Esophagus muscularis mucosa (tissue), 4 donors: Measurements from ENCODE around the gene ZMYM4. TPM values are rescaled to one million over a fixed set of nuclear protein-coding genes. Genes with fewer than 3 reads are reported as not detected.

Experiments used
- DNase-seq: peaks from one replicate; pipeline ENCODE4 v3.0.0-alpha.2; 2017; ENCODE audit errors: extremely low spot score
- H3K27ac ChIP-seq, 4 donors: fragments of 200-600 bp; sonication (generic); replicated peaks in 1 of 4; 1 replicate in 3 of 4; 2 replicates in 1 of 4; pipeline ENCODE4 v1.5.1; 2016 to 2019; ENCODE audit warnings: mild to moderate bottlenecking in 1 of 4
- H3K27me3 ChIP-seq, 4 donors: fragments of 200-600 bp; sonication (generic); one replicate each; pipeline versions ENCODE4 v1.5.1 to v1.6.0; 2016 to 2019
- H3K36me3 ChIP-seq, 4 donors: fragments of 200-600 bp; sonication (generic); one replicate each; pipeline ENCODE4 v1.5.1; 2016 to 2019
- H3K4me1 ChIP-seq, 4 donors: fragments of 200-600 bp; sonication (generic); one replicate each; pipeline ENCODE4 v1.5.1; 2016 to 2019
- H3K4me3 ChIP-seq, 4 donors: fragments of 200-600 bp; sonication (generic); 1 replicate in 2 of 4; 2 replicates in 2 of 4; pipeline ENCODE4 v1.5.1; 2016 to 2019; ENCODE audit warnings: mild to moderate bottlenecking in 4 of 4, moderate library complexity in 1 of 4
- H3K9me3 ChIP-seq, 4 donors: fragments of 200-600 bp; sonication (generic); 1 replicate in 3 of 4; 2 replicates in 1 of 4; pipeline ENCODE4 v1.5.1; 2016 to 2019
- EP300 ChIP-seq: sonication (generic); formaldehyde crosslinking; IDR thresholded peaks from one replicate; pipeline ENCODE4 v1.6.1; 2017; ENCODE audit warnings: antibody characterized with exemption
- POLR2A ChIP-seq: fragments of 450-650 bp; IDR thresholded peaks from one replicate; pipeline ENCODE4 v1.6.1; 2017; ENCODE audit warnings: antibody characterized with exemption, moderate library complexity, mild to moderate bottlenecking, low read depth
- POLR2AphosphoS5 ChIP-seq, 2 donors: sonication (generic); formaldehyde crosslinking; IDR thresholded peaks; one replicate each; pipeline ENCODE4 v1.6.1; 2017; ENCODE audit warnings: antibody characterized with exemption in 2 of 2
- WGBS: methylation state at CpG from one replicate; pipeline ENCODE4 v1.1.5; 2018; 5-methylcytosine and 5-hydroxymethylcytosine counted together
- intact Hi-C: fragments of 100-400 bp; cut with DNase I; formaldehyde crosslinking; loops from one replicate; pipeline ENCODE4 v1.15.1; 2023
- total RNA-seq, 4 donors: library from RNA; depleted of rRNA; stranded (reverse); fragments of >200 nt; gene quantifications; one replicate each; pipeline versions ENCODE4 v1.1.0 to v1.2.1, GENCODE V29; 2016
- TF ChIP-seq, protein P1 (sequence below), 3 experiments: fragments of 200-600 bp in 2 of 3; fragments of 450-650 bp in 1 of 3; sonication (generic) in 2 of 3; IDR thresholded peaks; one replicate each; pipeline ENCODE4 v1.5.1; 2017 to 2019; ENCODE audit warnings: antibody characterized with exemption in 3 of 3, mild to moderate bottlenecking in 2 of 3, moderate library complexity in 1 of 3

The ZMYM4 gene
- total RNA-seq, 4 donors from 2014 or later: 24.6 to 32.0 (median 27.3) TPM

DNA sequence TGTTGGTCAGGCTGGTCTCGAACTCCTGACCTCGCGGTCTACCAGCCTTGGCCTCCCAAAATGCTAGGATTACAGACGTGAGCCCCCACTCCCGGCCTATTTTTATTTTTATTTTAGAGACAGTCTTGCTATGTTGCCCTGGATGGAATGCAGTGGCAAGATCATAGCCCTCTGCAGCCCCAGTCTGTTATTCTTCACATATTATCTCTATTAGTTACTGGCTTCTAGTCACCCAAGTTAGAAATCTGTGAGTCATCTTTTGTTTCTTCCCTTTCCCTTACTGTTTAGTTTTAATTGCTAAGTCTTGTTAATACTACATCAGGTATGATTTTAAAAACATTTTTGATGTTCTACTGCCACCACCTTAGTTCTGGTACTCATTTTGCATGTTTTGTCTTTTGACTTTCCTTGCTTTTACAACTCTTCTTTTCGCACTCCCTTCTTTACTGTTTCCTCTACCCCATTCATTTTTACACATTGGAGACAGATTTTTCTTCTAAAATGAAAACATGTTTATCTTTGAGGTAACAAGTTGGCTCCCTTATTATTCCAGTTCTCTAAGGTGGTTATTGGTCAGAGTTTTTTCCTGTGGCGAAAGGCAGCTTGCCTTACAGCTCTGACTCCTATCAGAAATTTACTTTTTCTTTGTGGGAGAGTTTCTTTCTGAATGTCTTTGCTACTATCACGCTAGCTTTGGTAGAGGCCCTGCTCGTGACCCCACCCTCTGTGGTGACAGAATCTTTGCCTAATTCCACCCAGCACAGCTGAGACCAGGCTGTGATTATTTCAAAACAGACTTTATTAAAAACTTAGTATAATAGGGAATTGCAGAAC, 19.5 kb downstream of the ZMYM4 start:
- Histone ChIP-seq H3K4me1 (peaks cover 21 to 23% (median 22%) of the 10 kb centered on the region in 4 donors), H3K4me3 (no peak overlapping the region), H3K36me3 (peaks cover 0 to 14% (median 2%) of the 10 kb centered on the region in 4 donors), H3K27ac (peak overlapping the region in 1 of 4 donors; percentile 7), H3K27me3 (no peaks in the 10 kb centered on the region), H3K9me3 (peaks cover 0 to 5% (median 0%) of the 10 kb centered on the region in 4 donors)
- TF ChIP-seq POLR2AphosphoS5 (IDR thresholded peaks at IDR 0.05) (no peak), POLR2A (no peak), EP300 (no peak)
- TF ChIP-seq, protein P1, sequence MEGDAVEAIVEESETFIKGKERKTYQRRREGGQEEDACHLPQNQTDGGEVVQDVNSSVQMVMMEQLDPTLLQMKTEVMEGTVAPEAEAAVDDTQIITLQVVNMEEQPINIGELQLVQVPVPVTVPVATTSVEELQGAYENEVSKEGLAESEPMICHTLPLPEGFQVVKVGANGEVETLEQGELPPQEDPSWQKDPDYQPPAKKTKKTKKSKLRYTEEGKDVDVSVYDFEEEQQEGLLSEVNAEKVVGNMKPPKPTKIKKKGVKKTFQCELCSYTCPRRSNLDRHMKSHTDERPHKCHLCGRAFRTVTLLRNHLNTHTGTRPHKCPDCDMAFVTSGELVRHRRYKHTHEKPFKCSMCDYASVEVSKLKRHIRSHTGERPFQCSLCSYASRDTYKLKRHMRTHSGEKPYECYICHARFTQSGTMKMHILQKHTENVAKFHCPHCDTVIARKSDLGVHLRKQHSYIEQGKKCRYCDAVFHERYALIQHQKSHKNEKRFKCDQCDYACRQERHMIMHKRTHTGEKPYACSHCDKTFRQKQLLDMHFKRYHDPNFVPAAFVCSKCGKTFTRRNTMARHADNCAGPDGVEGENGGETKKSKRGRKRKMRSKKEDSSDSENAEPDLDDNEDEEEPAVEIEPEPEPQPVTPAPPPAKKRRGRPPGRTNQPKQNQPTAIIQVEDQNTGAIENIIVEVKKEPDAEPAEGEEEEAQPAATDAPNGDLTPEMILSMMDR (IDR thresholded peaks at IDR 0.05): no peak
- DNase-seq: no peak
- WGBS: 66% methylated on average over 9 of the region's 9 CpGs
- intact Hi-C loops: no loop called here

DNA sequence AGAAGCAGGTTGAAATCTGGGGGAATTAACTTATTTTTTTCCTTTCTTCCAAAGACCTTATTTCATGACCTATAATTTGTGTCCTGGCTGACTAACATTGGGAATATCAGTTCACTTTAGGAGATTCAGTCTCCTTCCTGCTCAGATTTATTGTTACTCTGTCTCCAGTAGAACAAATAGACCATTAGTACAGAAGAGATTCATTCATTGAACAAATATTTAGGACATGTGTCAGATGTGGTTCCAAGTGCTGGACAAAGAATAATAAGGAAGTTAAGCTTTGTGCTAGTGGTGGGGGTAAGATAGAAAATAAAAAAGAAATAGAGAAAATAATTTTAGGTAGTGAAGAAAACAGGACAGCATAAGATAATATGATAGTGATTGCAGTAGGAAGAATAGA, 20.3 kb downstream of the ZMYM4 start:
- TF ChIP-seq, protein P1 (IDR thresholded peaks at IDR 0.05): no peak
- no peak for TF ChIP-seq EP300
- TF ChIP-seq POLR2A: no peak
- TF ChIP-seq POLR2AphosphoS5 (IDR thresholded peaks at IDR 0.05): no peak
- peaks cover 0 to 21% (median 7%) of the 10 kb centered on the region in 4 donors for H3K36me3 ChIP-seq
- no peak overlapping the region for H3K4me3 ChIP-seq
- H3K4me1 ChIP-seq: peaks cover 21 to 23% (median 22%) of the 10 kb centered on the region in 4 donors
- peaks cover 0 to 5% (median 0%) of the 10 kb centered on the region in 4 donors for H3K9me3 ChIP-seq
- H3K27me3 ChIP-seq: no peaks in the 10 kb centered on the region
- DNase-seq: no peak
- intact Hi-C loops: no loop called here
- no peak overlapping the region for H3K27ac ChIP-seq

DNA sequence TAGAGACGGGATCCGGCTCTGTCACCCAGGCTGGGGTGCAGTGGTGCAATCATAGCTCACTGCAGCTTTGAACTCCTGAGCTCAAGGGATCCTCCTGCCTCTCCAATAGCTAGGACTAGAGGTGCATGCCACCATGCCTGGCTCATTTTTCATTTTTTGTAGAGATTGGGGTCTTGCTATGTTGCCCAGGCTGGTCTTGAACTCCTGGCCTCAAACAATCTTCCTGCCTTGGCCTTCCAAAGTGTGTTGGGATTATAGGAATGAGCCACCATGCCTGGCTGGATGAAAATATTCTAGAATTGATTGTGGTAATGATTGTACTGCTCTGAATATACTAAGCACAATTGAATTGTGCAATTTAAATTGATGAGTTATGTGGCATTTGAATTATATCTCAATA, 21.9 kb downstream of the ZMYM4 start:
- no peak for DNase-seq
- intact Hi-C loops: no loop called here
- Histone ChIP-seq H3K4me1 (peaks cover 21 to 23% (median 22%) of the 10 kb centered on the region in 4 donors), H3K9me3 (no peaks in the 10 kb centered on the region), H3K4me3 (no peak overlapping the region), H3K36me3 (peaks cover 0 to 21% (median 7%) of the 10 kb centered on the region in 4 donors), H3K27me3 (no peaks in the 10 kb centered on the region), H3K27ac (no peak overlapping the region)
- WGBS: 94% methylated on average over 2 of the region's 2 CpGs
- TF ChIP-seq EP300 (no peak), POLR2A (no peak), POLR2AphosphoS5 (IDR thresholded peaks at IDR 0.05) (no peak)
- TF ChIP-seq, protein P1 (IDR thresholded peaks at IDR 0.05): no peak

DNA sequence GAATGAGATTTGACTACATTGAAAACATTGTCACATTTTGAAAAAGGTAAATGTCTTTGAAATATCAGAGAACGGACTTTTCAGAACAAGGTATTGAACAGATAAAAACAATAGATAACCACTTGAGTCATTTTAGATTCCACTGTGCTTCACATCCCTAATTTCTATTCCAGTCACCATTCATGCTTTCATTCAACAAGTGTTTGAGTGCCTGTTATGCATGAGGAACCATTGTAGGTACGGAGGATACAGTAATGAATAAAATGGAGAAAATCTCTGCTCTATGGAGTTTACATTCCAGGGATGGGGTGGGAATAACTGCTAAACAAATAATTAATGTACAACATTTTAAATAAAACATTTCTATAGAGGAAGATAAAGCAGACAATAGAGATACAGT, 26.3 kb downstream of the ZMYM4 start:
- Histone ChIP-seq H3K36me3 (peaks cover 0 to 30% (median 11%) of the 10 kb centered on the region in 4 donors), H3K27me3 (no peaks in the 10 kb centered on the region), H3K27ac (no peak overlapping the region), H3K9me3 (no peaks in the 10 kb centered on the region), H3K4me1 (peaks cover 9 to 13% (median 12%) of the 10 kb centered on the region in 4 donors), H3K4me3 (no peak overlapping the region)
- WGBS: 99% methylated on average over 2 of the region's 2 CpGs
- DNase-seq: no peak
- TF ChIP-seq EP300 (no peak), POLR2AphosphoS5 (IDR thresholded peaks at IDR 0.05) (no peak), POLR2A (no peak)
- TF ChIP-seq, protein P1 (IDR thresholded peaks at IDR 0.05): no peak
- intact Hi-C loops: loop anchor here (5.0 kb wide), 1 partner anchor 93 kb away; no protein-coding TSS in a partner anchor
